ENCODE measurements around the gene PROP1.

- TF ChIP-seq POLR2A (IDR thresholded peaks at IDR 0.05; ENCODE audit: borderline replicate concordance, extremely low read depth, insufficient read depth, insufficient read length) (no peak), POLR2AphosphoS5 (IDR thresholded peaks at IDR 0.05; ENCODE audit: low read depth, low read length) (no peak), CTCF (IDR thresholded peaks at IDR 0.05 in 2 of 3, conservative IDR thresholded peaks at IDR 0.05 in 1 of 3; ENCODE audit: borderline replicate concordance in 1 of 3, insufficient read depth in 1 of 3, low read depth in 2 of 3, low read length in 2 of 3) (no peak), TCF7L2 (IDR thresholded peaks at IDR 0.05; ENCODE audit: borderline replicate concordance, extremely low read depth, insufficient read depth, insufficient read length) (no peak), RAD21 (IDR thresholded peaks at IDR 0.05; ENCODE audit: low read depth) (no peak), ZFX (IDR thresholded peaks at IDR 0.05) (no peak), ZNF274 (IDR thresholded peaks at IDR 0.05; ENCODE audit: low read depth, low read length) (no peak), EZH2 (IDR thresholded peaks at IDR 0.05) (no peak), YY1 (IDR thresholded peaks at IDR 0.05; ENCODE audit: extremely low read depth, insufficient replicate concordance, low read depth, low read length) (no peak), EZH2phosphoT487 (IDR thresholded peaks at IDR 0.05; ENCODE audit: borderline replicate concordance) (no peak)
Observed at GRCh38 chr5:177987326-177987725, 8.7 kb downstream of the PROP1 start.
